Mesodermal cell (in vitro differentiated cells): ENCODE measurements around the gene ANO4. TPM values are rescaled to one million over a fixed set of nuclear protein-coding genes. Genes with fewer than 3 reads are reported as not detected.

ENCODE experiments used
- H3K27ac ChIP-seq: 2 replicates; pipeline ENCODE4 v1.7.0; 2013; ENCODE audit warnings: mild to moderate bottlenecking, low read depth, low read length, moderate library complexity; ENCODE audit not compliant: severe bottlenecking
- H3K36me3 ChIP-seq: 2 replicates; pipeline ENCODE4 v1.7.1; 2013; ENCODE audit warnings: mild to moderate bottlenecking, low read length, moderate library complexity; ENCODE audit not compliant: control insufficient read depth, insufficient read depth
- H3K4me1 ChIP-seq: one replicate; pipeline ENCODE4 v1.7.1; 2013; ENCODE audit warnings: mild to moderate bottlenecking, low read length; ENCODE audit not compliant: insufficient read depth, control insufficient read depth, poor library complexity, severe bottlenecking
- H3K4me3 ChIP-seq: 2 replicates; pipeline ENCODE4 v1.7.0; 2013; ENCODE audit warnings: low read length, control low read depth, mild to moderate bottlenecking; ENCODE audit not compliant: insufficient read depth, poor library complexity, severe bottlenecking; ENCODE audit errors: extremely low read depth
- H3K9me3 ChIP-seq: 2 replicates; pipeline ENCODE4 v1.7.1; 2013; ENCODE audit warnings: mild to moderate bottlenecking, low read length, moderate library complexity; ENCODE audit not compliant: control insufficient read depth
- WGBS, 2 experiments: methylation state at CpG; one replicate each; pipeline ENCODE4 v1.1.5; 2013; ENCODE audit warnings: missing lambda C conversion rate in 2 of 2; ENCODE audit not compliant: insufficient coverage in 2 of 2; 5-methylcytosine and 5-hydroxymethylcytosine counted together
- polyA plus RNA-seq, 2 experiments: library from polyadenylated mRNA; stranded (reverse); fragments of 50-300 nt; gene quantifications; one replicate each; pipeline ENCODE4 v1.2.3, GENCODE V29; 2013

Gene ANO4
- polyA plus RNA-seq (2013, experiment 1 of 2): 29.8 TPM
- 22.1 TPM for polyA plus RNA-seq (2013, experiment 2 of 2)

- H3K4me1 ChIP-seq: peaks cover 52% of the 10 kb centered on the region
- H3K4me3 ChIP-seq: peak within 1 kb of the TSS; percentile 12
- peak within 1 kb of the TSS; percentile 77 for H3K27ac ChIP-seq
- H3K36me3 ChIP-seq: peaks cover 3% of the 10 kb centered on the region
- 21 to 37% methylated on average over 8 to 9 of the region's 18 CpGs for WGBS, 2 experiments
- H3K9me3 ChIP-seq: no peaks in the 10 kb centered on the region
Observed at GRCh38 chr12:100794441-100795173, at the start of gene ANO4. Gene ANO4, plus strand, starts transcription at chr12:100794776. Its CDS starts 107,010 bp downstream, at chr12:100901786.

GRCh38 chr12:100745378-100746071, 49.1 kb upstream of the ANO4 start:
- no peaks in the 10 kb centered on the region for H3K4me1 ChIP-seq
- 85 to 100% methylated on average over 1 to 2 of the region's 3 CpGs for WGBS, 2 experiments
- H3K27ac ChIP-seq: no peak overlapping the region
- H3K4me3 ChIP-seq: no peak overlapping the region
- no peaks in the 10 kb centered on the region for H3K9me3 ChIP-seq
- H3K36me3 ChIP-seq: peaks cover 49% of the 10 kb centered on the region

GRCh38 chr12:100752841-100753240, 41.7 kb upstream of the ANO4 start:
- peaks cover 12% of the 10 kb centered on the region for H3K9me3 ChIP-seq
- H3K36me3 ChIP-seq: peaks cover 45% of the 10 kb centered on the region
- no peaks in the 10 kb centered on the region for H3K4me1 ChIP-seq
- WGBS, 2 experiments: 90 to 100% methylated on average over 2 of the region's 2 CpGs
- no peak overlapping the region for H3K4me3 ChIP-seq
- H3K27ac ChIP-seq: no peak overlapping the region

GRCh38 chr12:100753837-100754236, 40.7 kb upstream of the ANO4 start:
- Histone ChIP-seq H3K9me3 (peaks cover 12% of the 10 kb centered on the region), H3K4me3 (no peak overlapping the region), H3K36me3 (peaks cover 40% of the 10 kb centered on the region), H3K27ac (no peak overlapping the region), H3K4me1 (no peaks in the 10 kb centered on the region)
- 92 to 100% methylated on average over 2 of the region's 2 CpGs for WGBS, 2 experiments

- Histone ChIP-seq H3K9me3 (peaks cover 12% of the 10 kb centered on the region), H3K27ac (no peak overlapping the region), H3K4me3 (no peak overlapping the region), H3K4me1 (no peaks in the 10 kb centered on the region), H3K36me3 (peaks cover 35% of the 10 kb centered on the region)
- no CpG with 5 or more reads among the region's 1 CpG for WGBS, 2 experiments
Observed at GRCh38 chr12:100755186-100755585, 39.4 kb upstream of the ANO4 start.

GRCh38 chr12:100758083-100758482, 36.5 kb upstream of the ANO4 start:
- no peak overlapping the region for H3K4me3 ChIP-seq
- H3K27ac ChIP-seq: no peak overlapping the region
- H3K4me1 ChIP-seq: no peaks in the 10 kb centered on the region
- H3K9me3 ChIP-seq: no peaks in the 10 kb centered on the region
- WGBS, 2 experiments: 92 to 100% methylated on average over 2 of the region's 2 CpGs
- H3K36me3 ChIP-seq: peaks cover 18% of the 10 kb centered on the region

GRCh38 chr12:100767371-100767770, 27.2 kb upstream of the ANO4 start:
- Histone ChIP-seq H3K4me1 (peaks cover 6% of the 10 kb centered on the region), H3K9me3 (no peaks in the 10 kb centered on the region)

GRCh38 chr12:100767950-100768349, 26.6 kb upstream of the ANO4 start:
- 100% methylated on average over 1 to 2 of the region's 2 CpGs for WGBS, 2 experiments
- Histone ChIP-seq H3K9me3 (no peaks in the 10 kb centered on the region), H3K36me3 (peaks cover under 1% of the 10 kb centered on the region), H3K27ac (no peak overlapping the region), H3K4me1 (peaks cover 6% of the 10 kb centered on the region), H3K4me3 (no peak overlapping the region)

More at GRCh38 chr12:100767371-100767770, 27.2 kb upstream of the ANO4 start:
- peaks cover 6% of the 10 kb centered on the region for H3K36me3 ChIP-seq
- H3K4me3 ChIP-seq: no peak overlapping the region
- no peak overlapping the region for H3K27ac ChIP-seq

GRCh38 chr12:100778967-100779590, 15.5 kb upstream of the ANO4 start:
- H3K27ac ChIP-seq: no peak overlapping the region
- no peaks in the 10 kb centered on the region for H3K4me1 ChIP-seq
- no peak overlapping the region for H3K4me3 ChIP-seq
- 43 to 50% methylated on average over 1 of the region's 1 CpG for WGBS, 2 experiments
- no peaks in the 10 kb centered on the region for H3K9me3 ChIP-seq
- no peaks in the 10 kb centered on the region for H3K36me3 ChIP-seq

- Histone ChIP-seq H3K4me3 (no peak overlapping the region), H3K36me3 (peaks cover 12% of the 10 kb centered on the region), H3K27ac (peak overlapping the region; percentile 71), H3K4me1 (peaks cover 16% of the 10 kb centered on the region), H3K9me3 (no peaks in the 10 kb centered on the region)
- WGBS, 2 experiments: no CpG with 5 or more reads among the region's 1 CpG
Observed at GRCh38 chr12:100789146-100789545, 5.4 kb upstream of the ANO4 start.
